A549 treated with ZK216348 at 1 μM for 4 hours (cell line): ENCODE results near the gene MATN1. TPM values are rescaled to one million over a fixed set of nuclear protein-coding genes. Genes with fewer than 3 reads are reported as not detected.

Experiments
- total RNA-seq: library from RNA; stranded (reverse); fragments of 200-300 nt; extraction: Qiagen RNA extraction; gene quantifications from 5 replicates; pipeline ENCODE4 v1.2.3, GENCODE V29; 2022; ENCODE audit warnings: low read depth

Gene MATN1, protein sequence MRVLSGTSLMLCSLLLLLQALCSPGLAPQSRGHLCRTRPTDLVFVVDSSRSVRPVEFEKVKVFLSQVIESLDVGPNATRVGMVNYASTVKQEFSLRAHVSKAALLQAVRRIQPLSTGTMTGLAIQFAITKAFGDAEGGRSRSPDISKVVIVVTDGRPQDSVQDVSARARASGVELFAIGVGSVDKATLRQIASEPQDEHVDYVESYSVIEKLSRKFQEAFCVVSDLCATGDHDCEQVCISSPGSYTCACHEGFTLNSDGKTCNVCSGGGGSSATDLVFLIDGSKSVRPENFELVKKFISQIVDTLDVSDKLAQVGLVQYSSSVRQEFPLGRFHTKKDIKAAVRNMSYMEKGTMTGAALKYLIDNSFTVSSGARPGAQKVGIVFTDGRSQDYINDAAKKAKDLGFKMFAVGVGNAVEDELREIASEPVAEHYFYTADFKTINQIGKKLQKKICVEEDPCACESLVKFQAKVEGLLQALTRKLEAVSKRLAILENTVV
- total RNA-seq = 0.06 TPM in 1 of 5 replicates, not detected in the others

DNA sequence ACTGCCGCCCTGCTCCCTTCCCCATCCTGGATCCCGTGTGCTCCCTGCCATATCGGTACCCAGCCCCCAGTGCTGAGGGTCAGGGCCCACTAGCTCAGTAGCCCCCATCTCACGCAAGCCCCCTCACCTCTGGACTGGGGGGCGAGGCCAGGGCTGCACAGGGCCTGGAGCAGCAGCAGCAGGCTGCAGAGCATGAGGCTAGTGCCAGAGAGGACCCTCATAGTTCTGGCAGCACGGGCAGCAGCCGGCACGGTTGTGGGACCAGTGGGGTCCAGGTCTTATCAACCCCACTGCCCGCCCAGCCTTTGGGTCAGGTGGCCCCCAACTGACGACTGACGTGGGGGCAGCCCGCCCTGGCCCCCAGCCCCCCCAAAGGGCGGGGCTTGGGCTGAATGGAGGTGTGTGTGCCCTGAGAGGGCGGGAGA lies at the start of gene MATN1:
TSS of gene MATN1 (minus strand) at position 255 of the 425 bp plus-strand sequence. CDS start at position 221, 34 bp downstream.

DNA sequence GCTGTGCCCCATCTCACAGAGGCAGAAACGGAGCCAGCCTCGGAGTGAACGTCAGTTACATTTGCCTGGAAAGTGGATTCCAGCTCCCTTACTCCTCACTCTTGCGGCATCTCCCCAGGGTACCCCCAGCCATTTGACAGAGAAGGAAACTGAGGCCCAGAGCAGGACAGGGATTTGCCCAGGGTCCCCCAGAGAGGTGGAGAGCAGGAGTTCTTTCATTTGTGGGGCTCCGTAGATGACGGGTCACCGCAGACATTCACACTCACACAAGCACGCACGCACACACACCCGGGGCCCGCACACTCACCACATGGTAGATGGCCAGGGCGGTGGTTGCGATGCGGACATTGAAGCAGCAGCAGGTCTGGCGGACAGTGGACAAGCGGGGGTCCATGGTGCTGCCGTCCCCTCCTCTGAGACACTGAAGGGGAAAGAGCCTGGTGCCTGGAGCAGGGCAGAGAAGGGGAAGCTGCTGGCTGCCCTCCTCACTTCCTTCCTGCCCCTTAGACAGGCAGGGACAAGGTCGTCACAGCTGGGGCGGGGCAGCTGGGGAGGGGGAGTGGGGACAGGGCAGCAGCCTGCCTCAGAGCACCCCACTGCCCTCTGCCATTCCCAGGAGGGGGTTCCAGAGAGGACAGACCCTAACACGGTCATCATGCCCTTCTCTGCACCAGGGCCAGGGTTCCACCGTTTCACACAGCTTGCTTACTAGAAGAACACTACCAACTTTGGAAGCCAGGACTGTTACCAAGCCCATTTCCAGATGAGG lies 34.2 kb upstream of the MATN1 start, which contains the start of gene LAPTM5:
TSS of gene LAPTM5 (minus strand) at position 423 of the 769 bp plus-strand sequence. CDS start at position 394, 29 bp downstream.

Other genes with a start within 250 kb of the MATN1 start
- 0.16 to 0.28 TPM (median 0.22 TPM) in 4 of 5 replicates, not detected in the other for gene LAPTM5, start 34.2 kb upstream of the MATN1 start, total RNA-seq
- 6.8 to 14.0 TPM (median 10.4 TPM) in 5 replicates for gene SDC3, start 185.2 kb upstream of the MATN1 start, total RNA-seq